Measurements from ENCODE around the gene SLC6A4.

GRCh38 chr17:30278032-30278431 is 42.5 kb upstream of the SLC6A4 start:
- TF ChIP-seq, protein P1, sequence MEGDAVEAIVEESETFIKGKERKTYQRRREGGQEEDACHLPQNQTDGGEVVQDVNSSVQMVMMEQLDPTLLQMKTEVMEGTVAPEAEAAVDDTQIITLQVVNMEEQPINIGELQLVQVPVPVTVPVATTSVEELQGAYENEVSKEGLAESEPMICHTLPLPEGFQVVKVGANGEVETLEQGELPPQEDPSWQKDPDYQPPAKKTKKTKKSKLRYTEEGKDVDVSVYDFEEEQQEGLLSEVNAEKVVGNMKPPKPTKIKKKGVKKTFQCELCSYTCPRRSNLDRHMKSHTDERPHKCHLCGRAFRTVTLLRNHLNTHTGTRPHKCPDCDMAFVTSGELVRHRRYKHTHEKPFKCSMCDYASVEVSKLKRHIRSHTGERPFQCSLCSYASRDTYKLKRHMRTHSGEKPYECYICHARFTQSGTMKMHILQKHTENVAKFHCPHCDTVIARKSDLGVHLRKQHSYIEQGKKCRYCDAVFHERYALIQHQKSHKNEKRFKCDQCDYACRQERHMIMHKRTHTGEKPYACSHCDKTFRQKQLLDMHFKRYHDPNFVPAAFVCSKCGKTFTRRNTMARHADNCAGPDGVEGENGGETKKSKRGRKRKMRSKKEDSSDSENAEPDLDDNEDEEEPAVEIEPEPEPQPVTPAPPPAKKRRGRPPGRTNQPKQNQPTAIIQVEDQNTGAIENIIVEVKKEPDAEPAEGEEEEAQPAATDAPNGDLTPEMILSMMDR (IDR thresholded peaks at IDR 0.05): peak; percentile 42 to 73 (median 70)
- no peak for TF ChIP-seq POLR2A (IDR thresholded peaks at IDR 0.05)
